DOHH2 (cell line): ENCODE results near the gene LRRC8E.

Source experiments
- EZH2phosphoT487 ChIP-seq: fragments of 200-600 bp; sonication (generic); IDR thresholded peaks from 2 replicates; pipeline ENCODE4 v1.6.1; 2017; ENCODE audit warnings: borderline replicate concordance, mild to moderate bottlenecking, antibody characterized with exemption, low read length, moderate library complexity, mixed read lengths
- TF ChIP-seq, protein P1 (sequence below): fragments of 200-600 bp; sonication (generic); IDR thresholded peaks from one replicate; pipeline ENCODE4 v1.5.1; 2014; ENCODE audit warnings: antibody characterized with exemption, mild to moderate bottlenecking, low read depth, low read length; ENCODE audit not compliant: poor library complexity, severe bottlenecking

DNA sequence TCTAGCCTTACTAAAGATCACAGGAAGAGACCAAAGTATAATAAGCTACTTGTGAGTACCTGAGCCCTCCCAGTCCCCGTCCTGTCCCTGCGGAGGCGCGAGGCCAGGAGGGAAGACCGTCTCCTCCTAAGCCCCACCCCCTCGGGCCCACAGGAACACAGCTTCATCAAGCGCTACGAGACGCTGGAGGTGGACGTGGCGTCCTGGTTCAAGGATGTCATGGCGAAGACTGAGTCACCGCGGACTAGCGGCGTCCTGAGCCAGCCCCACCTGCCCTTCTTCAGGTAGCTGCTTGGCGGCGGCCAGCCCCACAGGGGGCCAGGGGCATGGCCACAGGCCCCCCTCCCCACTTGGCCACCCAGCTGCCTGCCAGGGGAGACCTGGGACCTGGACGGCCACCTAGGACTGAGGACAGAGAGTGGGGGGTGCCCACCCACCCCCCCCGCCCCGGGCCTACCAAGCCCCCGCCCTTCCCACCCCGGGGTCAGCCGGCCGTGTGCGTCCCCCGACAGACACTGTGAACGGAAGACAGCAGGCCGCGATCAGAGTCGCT, 23.9 kb downstream of the LRRC8E start:
- TF ChIP-seq, protein P1, sequence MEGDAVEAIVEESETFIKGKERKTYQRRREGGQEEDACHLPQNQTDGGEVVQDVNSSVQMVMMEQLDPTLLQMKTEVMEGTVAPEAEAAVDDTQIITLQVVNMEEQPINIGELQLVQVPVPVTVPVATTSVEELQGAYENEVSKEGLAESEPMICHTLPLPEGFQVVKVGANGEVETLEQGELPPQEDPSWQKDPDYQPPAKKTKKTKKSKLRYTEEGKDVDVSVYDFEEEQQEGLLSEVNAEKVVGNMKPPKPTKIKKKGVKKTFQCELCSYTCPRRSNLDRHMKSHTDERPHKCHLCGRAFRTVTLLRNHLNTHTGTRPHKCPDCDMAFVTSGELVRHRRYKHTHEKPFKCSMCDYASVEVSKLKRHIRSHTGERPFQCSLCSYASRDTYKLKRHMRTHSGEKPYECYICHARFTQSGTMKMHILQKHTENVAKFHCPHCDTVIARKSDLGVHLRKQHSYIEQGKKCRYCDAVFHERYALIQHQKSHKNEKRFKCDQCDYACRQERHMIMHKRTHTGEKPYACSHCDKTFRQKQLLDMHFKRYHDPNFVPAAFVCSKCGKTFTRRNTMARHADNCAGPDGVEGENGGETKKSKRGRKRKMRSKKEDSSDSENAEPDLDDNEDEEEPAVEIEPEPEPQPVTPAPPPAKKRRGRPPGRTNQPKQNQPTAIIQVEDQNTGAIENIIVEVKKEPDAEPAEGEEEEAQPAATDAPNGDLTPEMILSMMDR = no peak
- TF ChIP-seq EZH2phosphoT487 = no peak
